B cell (primary cell): ENCODE measurements around the gene TNFAIP8L3. TPM values are rescaled to one million over a fixed set of nuclear protein-coding genes. Genes with fewer than 3 reads are reported as not detected.

Source experiments
- ATAC-seq: fragments of 200-7000 bp; cut with Tn5 transposase; one replicate; pipeline ENCODE4 v1.10.0; 2021; ENCODE audit warnings: low read depth, mild to moderate bottlenecking, moderate number of reproducible peaks, moderate library complexity
- CTCF ChIA-PET: fragments of 350-600 bp; sonication (Branson Sonifier 250); formaldehyde crosslinking; loops from one replicate; lab custom pipeline; 2021; ENCODE audit warnings: antibody characterized with exemption, inconsistent platforms; lab: Charles Lee
- POLR2A ChIA-PET: fragments of 350-600 bp; sonication (Branson Sonifier 250); formaldehyde crosslinking; loops from one replicate; lab custom pipeline; 2021; ENCODE audit warnings: antibody characterized with exemption; lab: Charles Lee
- DNase-seq: peaks from one replicate; pipeline ENCODE4 v3.0.0; 2013
- H2AFZ ChIP-seq: 2 replicates; pipeline ENCODE4 v1.6.1; 2012; ENCODE audit warnings: mild to moderate bottlenecking, low read depth, low read length; ENCODE audit not compliant: insufficient read depth, poor library complexity, severe bottlenecking
- H3K27ac ChIP-seq, 2 donors: 1 replicate in 1 of 2; 2 replicates in 1 of 2; pipeline ENCODE4 v1.5.1; 2012 to 2013; ENCODE audit warnings: low read length in 2 of 2, mild to moderate bottlenecking in 2 of 2, moderate library complexity in 1 of 2
- H3K27me3 ChIP-seq, 4 experiments: fragments of 200-600 bp in 1 of 4; sonication (generic) in 1 of 4; replicated peaks in 1 of 4; 1 replicate in 2 of 4; 2 replicates in 2 of 4; pipeline versions ENCODE4 v1.6.1 to v1.7.0; 2013 to 2016; ENCODE audit warnings: low read length in 3 of 4, mild to moderate bottlenecking in 2 of 4, mixed read lengths in 1 of 4, moderate library complexity in 1 of 4; ENCODE audit not compliant: insufficient read depth in 4 of 4, control insufficient read depth in 3 of 4; ENCODE audit errors: control extremely low read depth in 1 of 4
- H3K36me3 ChIP-seq, 2 experiments: replicated peaks in 1 of 2; 1 replicate in 1 of 2; 2 replicates in 1 of 2; pipeline versions ENCODE4 v1.6.1 to v1.7.1; 2013; ENCODE audit warnings: low read length in 1 of 2; ENCODE audit not compliant: insufficient read depth in 2 of 2, control insufficient read depth in 1 of 2; ENCODE audit errors: control extremely low read depth in 1 of 2, extremely low read depth in 1 of 2
- H3K4me1 ChIP-seq, 2 donors: fragments of 200-600 bp in 1 of 2; sonication (generic) in 1 of 2; 1 replicate in 1 of 2; 2 replicates in 1 of 2; pipeline versions ENCODE4 v1.5.1 to v1.6.1; 2013 to 2017; ENCODE audit warnings: low read length in 2 of 2; ENCODE audit not compliant: control insufficient read depth in 2 of 2, insufficient read depth in 2 of 2
- H3K4me2 ChIP-seq: replicated peaks from 2 replicates; pipeline ENCODE3; 2012; ENCODE audit warnings: mild to moderate bottlenecking, low read depth, low read length; ENCODE audit not compliant: poor library complexity, severe bottlenecking
- H3K4me3 ChIP-seq, 5 experiments: fragments of 200-600 bp in 1 of 5; sonication (generic) in 1 of 5; 1 replicate in 3 of 5; 2 replicates in 2 of 5; pipeline versions ENCODE4 v1.5.1 to v1.7.0; 2011 to 2016; ENCODE audit warnings: low read length in 4 of 5, mild to moderate bottlenecking in 4 of 5, low read depth in 2 of 5, control low read depth in 1 of 5, moderate library complexity in 1 of 5; ENCODE audit not compliant: insufficient read depth in 1 of 5; ENCODE audit errors: control extremely low read depth in 1 of 5, extremely low read depth in 1 of 5
- H3K79me2 ChIP-seq: fragments of 200-600 bp; sonication (generic); one replicate; pipeline ENCODE4 v1.6.0; 2016; ENCODE audit warnings: low read length; ENCODE audit not compliant: control insufficient read depth, insufficient read depth
- H3K9ac ChIP-seq: fragments of 200-600 bp; sonication (generic); 2 replicates; pipeline ENCODE4 v1.6.1; 2017; ENCODE audit warnings: mild to moderate bottlenecking, low read length, moderate library complexity
- H3K9me3 ChIP-seq, 3 donors: one replicate each; pipeline versions ENCODE4 v1.6.1 to v1.7.1; 2013; ENCODE audit warnings: low read length in 2 of 3; ENCODE audit not compliant: control insufficient read depth in 2 of 3, insufficient read depth in 1 of 3; ENCODE audit errors: control extremely low read depth in 1 of 3
- H4K20me1 ChIP-seq: 2 replicates; pipeline ENCODE4 v1.6.0; 2012; ENCODE audit warnings: mild to moderate bottlenecking, low read length; ENCODE audit not compliant: insufficient read depth, control insufficient read depth, poor library complexity, severe bottlenecking
- H3K27ac Mint-ChIP-seq: one replicate; pipeline ENCODE4 v1.8.0; 2021; ENCODE audit warnings: mixed read lengths
- H3K27me3 Mint-ChIP-seq: one replicate; pipeline ENCODE4 v1.8.0; 2021; ENCODE audit warnings: mixed read lengths
- H3K4me1 Mint-ChIP-seq: one replicate; pipeline ENCODE4 v1.8.0; 2021; ENCODE audit warnings: mixed read lengths
- H3K4me3 Mint-ChIP-seq: one replicate; pipeline ENCODE4 v1.8.0; 2021; ENCODE audit warnings: mixed read lengths
- H3K9me3 Mint-ChIP-seq: one replicate; pipeline ENCODE4 v1.8.0; 2022; ENCODE audit warnings: mixed read lengths; ENCODE audit not compliant: insufficient read depth
- CTCF ChIP-seq: fragments of 200-600 bp; IDR thresholded peaks from one replicate; pipeline ENCODE4 v1.8.0; 2022; ENCODE audit warnings: antibody characterized with exemption, mild to moderate bottlenecking
- EZH2 ChIP-seq: IDR thresholded peaks from 2 replicates; pipeline ENCODE4 v1.6.1; 2012; ENCODE audit warnings: borderline replicate concordance, low read depth, mild to moderate bottlenecking, moderate library complexity, low read length; ENCODE audit not compliant: insufficient read depth, poor library complexity, severe bottlenecking
- WGBS: methylation state at CpG from one replicate; pipeline ENCODE4 v1.1.5; 2013; ENCODE audit warnings: missing lambda C conversion rate; ENCODE audit not compliant: insufficient coverage; 5-methylcytosine and 5-hydroxymethylcytosine counted together
- intact Hi-C: fragments of 100-400 bp; cut with micrococcal nuclease; formaldehyde crosslinking; loops from one replicate; pipeline ENCODE4 v1.10.0; 2022
- polyA plus RNA-seq: library from polyadenylated mRNA; depleted of rRNA; stranded (reverse); fragments of >200 nt; gene quantifications from 2 replicates; pipeline ENCODE4 v1.2.3, GENCODE V29; 2012
- total RNA-seq, 2 donors: library from RNA; stranded (reverse); fragments of 120-200 nt in 1 of 2; gene quantifications; 1 replicate in 1 of 2; 2 replicates in 1 of 2; pipeline versions ENCODE4 v1.2.3 to v1.2.4, GENCODE V29; 2013 to 2022

Gene TNFAIP8L3
- total and polyA plus RNA-seq, 2 donors (not counting 1 experiment from before 2014, with no cell fraction given): not detected

- Histone ChIP-seq H3K4me2 (no peak overlapping the region), H3K9me3 (no peaks in the 10 kb centered on the region), H3K36me3 (no peaks in the 10 kb centered on the region), H3K4me3 (no peak overlapping the region), H3K9ac (no peak overlapping the region), H4K20me1 (no peaks in the 10 kb centered on the region), H3K27ac (no peak overlapping the region), H2AFZ (no peak overlapping the region), H3K79me2 (no peaks in the 10 kb centered on the region), H3K4me1 (peaks cover 10 to 11% of the 10 kb centered on the region in 2 donors), H3K27me3 (peaks cover 0 to 36% (median 30%) of the 10 kb centered on the region in 4 experiments)
- ATAC-seq (no peak), DNase-seq (no peak)
- CTCF ChIA-PET: no interaction called here
- peaks cover 68% of the 10 kb centered on the region for H3K27me3 Mint-ChIP-seq
- H3K4me3 Mint-ChIP-seq: peak overlapping the region; percentile 20
- no peak overlapping the region for H3K27ac Mint-ChIP-seq
- H3K4me1 Mint-ChIP-seq: peaks cover 13% of the 10 kb centered on the region
- POLR2A ChIA-PET: no interaction called here
- intact Hi-C loops: no loop called here
- no peaks in the 10 kb centered on the region for H3K9me3 Mint-ChIP-seq
- no peak for TF ChIP-seq EZH2
- TF ChIP-seq CTCF: no peak
- WGBS: 72% methylated on average over 6 of the region's 12 CpGs
Observed at GRCh38 chr15:51092480-51093040, 2.1 kb downstream of the TNFAIP8L3 start.

DNA sequence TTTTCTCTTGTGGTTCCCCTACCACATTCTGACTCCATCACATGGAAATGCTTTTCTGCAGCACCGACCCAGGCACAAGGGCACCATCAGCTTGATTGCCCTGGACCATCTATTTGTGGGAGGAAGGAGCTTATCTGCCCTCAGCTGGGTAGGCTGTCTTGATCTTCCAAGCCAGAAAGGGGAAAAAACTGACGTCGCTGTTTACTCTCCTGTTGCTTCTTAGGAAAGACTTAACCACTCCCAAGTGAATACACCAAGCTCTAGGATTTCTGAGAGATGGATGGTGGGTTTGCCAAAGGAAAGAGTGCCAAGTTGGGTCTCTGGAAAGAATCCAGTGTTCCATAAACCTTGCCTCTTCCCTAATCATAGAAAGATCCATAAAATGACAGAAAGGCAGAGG lies 4.0 kb downstream of the TNFAIP8L3 start:
- H3K9me3 Mint-ChIP-seq: no peaks in the 10 kb centered on the region
- WGBS: no CpG with 5 or more reads among the region's 3 CpGs
- Histone ChIP-seq H3K4me2 (no peak overlapping the region), H3K36me3 (no peaks in the 10 kb centered on the region), H4K20me1 (no peaks in the 10 kb centered on the region), H3K4me3 (no peak overlapping the region), H3K4me1 (peaks cover 10 to 11% of the 10 kb centered on the region in 2 donors), H3K27me3 (peaks cover 0 to 32% (median 22%) of the 10 kb centered on the region in 4 experiments), H3K79me2 (no peaks in the 10 kb centered on the region), H3K9ac (no peak overlapping the region), H2AFZ (no peak overlapping the region), H3K9me3 (no peaks in the 10 kb centered on the region), H3K27ac (no peak overlapping the region)
- CTCF ChIA-PET: no interaction called here
- H3K4me3 Mint-ChIP-seq: no peak overlapping the region
- H3K27ac Mint-ChIP-seq: no peak overlapping the region
- POLR2A ChIA-PET: no interaction called here
- no peak for DNase-seq
- peaks cover 58% of the 10 kb centered on the region for H3K27me3 Mint-ChIP-seq
- no peak for TF ChIP-seq CTCF
- TF ChIP-seq EZH2: no peak
- intact Hi-C loops: no loop called here
- H3K4me1 Mint-ChIP-seq: peaks cover 11% of the 10 kb centered on the region
- ATAC-seq: no peak
